OCI-LY3 (cell line): ENCODE data around the gene NUTF2.

ENCODE experiments used
- H2AFZ ChIP-seq: fragments of 200-600, 300-600 bp; shearing (Covaris generic); 2 replicates; pipeline ENCODE4 v1.6.0; 2014; ENCODE audit warnings: antibody characterized with exemption, low read depth, low read length
- H3K27ac ChIP-seq: fragments of 200-600, 300-600 bp; sonication (generic); 2 replicates; pipeline ENCODE4 v1.5.1; 2014; ENCODE audit warnings: mild to moderate bottlenecking, low read length, moderate library complexity, mixed read lengths
- H3K27me3 ChIP-seq: fragments of 200-600, 300-600 bp; sonication (generic); 2 replicates; pipeline ENCODE4 v1.6.1; 2014; ENCODE audit warnings: low read depth, low read length, mixed read lengths
- H3K36me3 ChIP-seq: fragments of 200-600, 300-600 bp; sonication (generic); replicated peaks from 2 replicates; pipeline ENCODE3; 2014; ENCODE audit warnings: low read depth, low read length, mixed read lengths
- H3K4me1 ChIP-seq: fragments of 300-600, 200-600 bp; sonication (generic); 2 replicates; pipeline ENCODE4 v1.6.1; 2014; ENCODE audit warnings: low read length, mixed read lengths
- H3K4me2 ChIP-seq: fragments of 200-600, 300-600 bp; sonication (generic); 2 replicates; pipeline ENCODE4 v1.6.1; 2014; ENCODE audit warnings: low read length, mixed read lengths
- H3K4me3 ChIP-seq: fragments of 300-600, 200-600 bp; sonication (generic); 2 replicates; pipeline ENCODE4 v1.5.1; 2014; ENCODE audit warnings: antibody characterized with exemption, mild to moderate bottlenecking, low read length, moderate library complexity
- H3K79me2 ChIP-seq: fragments of 300-600, 200-600 bp; shearing (Covaris generic); 2 replicates; pipeline ENCODE4 v1.6.1; 2014; ENCODE audit warnings: mild to moderate bottlenecking, low read length, mixed read lengths
- H3K9ac ChIP-seq: fragments of 300-600, 200-600 bp; shearing (Covaris generic); 2 replicates; pipeline ENCODE4 v1.6.0; 2014; ENCODE audit warnings: mild to moderate bottlenecking, low read length, moderate library complexity
- H3K9me3 ChIP-seq: fragments of 200-600, 300-600 bp; shearing (Covaris generic); 2 replicates; pipeline ENCODE4 v1.6.1; 2014; ENCODE audit warnings: low read length, mixed read lengths; ENCODE audit not compliant: insufficient read depth
- H4K20me1 ChIP-seq: fragments of 200-600, 300-600 bp; sonication (generic); 2 replicates; pipeline ENCODE4 v1.6.1; 2016; ENCODE audit warnings: low read length, mixed read lengths; ENCODE audit not compliant: insufficient read depth
- EZH2phosphoT487 ChIP-seq: fragments of 200-600 bp; shearing (Covaris generic); IDR thresholded peaks from 2 replicates; pipeline ENCODE4 v1.6.1; 2018; ENCODE audit warnings: antibody characterized with exemption, mixed run types, low read depth
- TF ChIP-seq, protein P1 (sequence below): fragments of 200-600, 300-600 bp; sonication (generic); IDR thresholded peaks from 2 replicates; pipeline ENCODE4 v1.5.1; 2014; ENCODE audit warnings: antibody characterized with exemption, low read length, low read depth

The NUTF2 gene

DNA sequence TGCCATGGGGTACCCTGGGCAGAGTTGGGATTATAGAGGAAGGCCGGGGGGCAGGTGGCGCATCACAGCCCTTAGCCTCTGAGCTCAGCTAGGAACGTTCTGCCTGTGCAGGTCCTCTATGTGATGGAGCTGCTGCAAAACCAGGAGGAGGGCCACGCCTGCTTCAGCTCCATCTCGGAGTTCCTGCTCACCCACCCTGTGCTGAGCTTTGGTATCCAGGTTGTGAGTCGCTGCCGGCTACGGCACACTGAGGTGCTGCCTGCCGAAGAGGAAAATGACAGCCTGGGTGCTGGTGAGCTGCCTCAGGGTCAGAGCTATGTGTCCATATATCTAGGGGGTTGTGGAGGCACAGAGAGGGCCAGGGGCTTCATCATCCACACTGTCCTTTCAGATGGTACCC is 32.1 kb downstream of the NUTF2 start:
- TF ChIP-seq EZH2phosphoT487 = no peak
- TF ChIP-seq, protein P1, sequence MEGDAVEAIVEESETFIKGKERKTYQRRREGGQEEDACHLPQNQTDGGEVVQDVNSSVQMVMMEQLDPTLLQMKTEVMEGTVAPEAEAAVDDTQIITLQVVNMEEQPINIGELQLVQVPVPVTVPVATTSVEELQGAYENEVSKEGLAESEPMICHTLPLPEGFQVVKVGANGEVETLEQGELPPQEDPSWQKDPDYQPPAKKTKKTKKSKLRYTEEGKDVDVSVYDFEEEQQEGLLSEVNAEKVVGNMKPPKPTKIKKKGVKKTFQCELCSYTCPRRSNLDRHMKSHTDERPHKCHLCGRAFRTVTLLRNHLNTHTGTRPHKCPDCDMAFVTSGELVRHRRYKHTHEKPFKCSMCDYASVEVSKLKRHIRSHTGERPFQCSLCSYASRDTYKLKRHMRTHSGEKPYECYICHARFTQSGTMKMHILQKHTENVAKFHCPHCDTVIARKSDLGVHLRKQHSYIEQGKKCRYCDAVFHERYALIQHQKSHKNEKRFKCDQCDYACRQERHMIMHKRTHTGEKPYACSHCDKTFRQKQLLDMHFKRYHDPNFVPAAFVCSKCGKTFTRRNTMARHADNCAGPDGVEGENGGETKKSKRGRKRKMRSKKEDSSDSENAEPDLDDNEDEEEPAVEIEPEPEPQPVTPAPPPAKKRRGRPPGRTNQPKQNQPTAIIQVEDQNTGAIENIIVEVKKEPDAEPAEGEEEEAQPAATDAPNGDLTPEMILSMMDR = no peak
- Histone ChIP-seq H3K36me3 (peaks cover 55% of the 10 kb centered on the region), H2AFZ (no peak overlapping the region), H3K9me3 (no peaks in the 10 kb centered on the region), H3K27ac (no peak overlapping the region), H3K4me3 (no peak overlapping the region), H3K79me2 (peaks cover 28% of the 10 kb centered on the region), H3K9ac (no peak overlapping the region), H4K20me1 (peaks cover 13% of the 10 kb centered on the region), H3K27me3 (no peaks in the 10 kb centered on the region), H3K4me1 (peaks cover 7% of the 10 kb centered on the region), H3K4me2 (no peak overlapping the region)

DNA sequence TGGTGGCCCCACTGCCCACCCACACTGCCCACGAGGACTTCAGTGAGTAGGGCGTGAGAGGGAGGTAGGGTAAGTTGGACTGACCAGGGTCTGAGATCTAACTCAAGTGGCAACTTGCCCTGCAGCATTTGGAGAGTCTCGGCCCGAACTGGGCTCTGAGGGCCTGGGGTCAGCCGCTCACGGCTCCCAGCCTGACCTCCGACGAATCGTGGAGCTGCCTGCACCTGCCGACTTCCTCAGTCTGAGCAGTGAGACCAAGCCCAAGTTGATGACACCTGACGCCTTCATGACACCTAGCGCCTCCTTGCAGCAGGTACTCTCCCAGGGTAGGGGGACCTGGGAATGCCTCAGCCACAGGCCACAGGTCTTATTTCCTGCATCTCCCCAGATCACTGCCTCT is 32.7 kb downstream of the NUTF2 start:
- H3K36me3 ChIP-seq = peaks cover 61% of the 10 kb centered on the region
- H4K20me1 ChIP-seq = peaks cover 7% of the 10 kb centered on the region; the same call in 1 of the 2 replicates
- no peak overlapping the region for H3K9ac ChIP-seq
- H3K9me3 ChIP-seq = no peaks in the 10 kb centered on the region
- no peak overlapping the region for H3K27ac ChIP-seq
- no peak for TF ChIP-seq EZH2phosphoT487
- TF ChIP-seq, protein P1 = no peak
- no peak overlapping the region for H3K4me2 ChIP-seq
- no peak overlapping the region for H2AFZ ChIP-seq
- H3K4me3 ChIP-seq = no peak overlapping the region
- no peaks in the 10 kb centered on the region for H3K27me3 ChIP-seq
- H3K4me1 ChIP-seq = peaks cover 1% of the 10 kb centered on the region
- H3K79me2 ChIP-seq = peaks cover 22% of the 10 kb centered on the region

DNA sequence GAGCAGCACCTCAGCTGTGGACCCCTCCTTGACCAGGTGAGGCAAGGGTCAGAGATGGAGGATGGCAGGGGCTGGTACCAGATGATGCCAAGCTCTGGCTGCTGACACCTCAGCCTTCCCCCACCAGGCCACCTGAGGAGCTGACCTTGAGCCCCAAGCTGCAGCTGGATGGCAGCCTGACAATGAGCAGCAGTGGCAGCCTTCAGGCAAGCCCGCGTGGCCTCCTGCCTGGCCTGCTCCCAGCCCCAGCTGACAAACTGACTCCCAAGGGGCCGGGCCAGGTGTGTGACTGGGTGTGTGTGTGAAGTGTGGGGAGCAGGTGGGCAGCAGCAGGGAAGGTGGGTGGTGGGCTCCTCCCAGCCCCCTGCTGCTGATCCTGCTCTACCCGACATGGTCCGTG is 33.2 kb downstream of the NUTF2 start:
- Histone ChIP-seq H3K36me3 (peaks cover 62% of the 10 kb centered on the region), H3K79me2 (peaks cover 17% of the 10 kb centered on the region), H3K27me3 (no peaks in the 10 kb centered on the region), H4K20me1 (0 out of 2 replicates have a peak, but pooled peaks cover 5% of the 10 kb centered on the region), H3K27ac (no peak overlapping the region), H3K9me3 (no peaks in the 10 kb centered on the region), H3K4me1 (no peaks in the 10 kb centered on the region), H2AFZ (no peak overlapping the region), H3K4me3 (no peak overlapping the region), H3K9ac (no peak overlapping the region), H3K4me2 (no peak overlapping the region)
- TF ChIP-seq, protein P1 = no peak
- TF ChIP-seq EZH2phosphoT487 = no peak

DNA sequence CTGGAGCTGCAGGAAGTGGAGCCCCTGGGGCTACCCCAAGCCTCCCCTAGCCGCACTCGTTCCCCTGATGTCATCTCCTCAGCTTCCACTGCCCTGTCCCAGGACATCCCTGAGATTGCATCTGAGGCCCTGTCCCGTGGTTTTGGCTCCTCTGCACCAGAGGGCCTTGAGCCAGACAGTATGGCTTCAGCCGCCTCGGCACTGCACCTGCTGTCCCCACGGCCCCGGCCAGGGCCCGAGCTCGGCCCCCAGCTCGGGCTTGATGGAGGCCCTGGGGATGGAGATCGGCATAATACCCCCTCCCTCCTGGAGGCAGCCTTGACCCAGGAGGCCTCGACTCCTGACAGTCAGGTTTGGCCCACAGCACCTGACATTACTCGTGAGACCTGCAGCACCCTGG is 33.9 kb downstream of the NUTF2 start:
- TF ChIP-seq, protein P1 = no peak
- TF ChIP-seq EZH2phosphoT487 = no peak
- no peaks in the 10 kb centered on the region for H3K27me3 ChIP-seq
- H3K79me2 ChIP-seq = peaks cover 11% of the 10 kb centered on the region
- no peak overlapping the region for H2AFZ ChIP-seq
- no peaks in the 10 kb centered on the region for H3K4me1 ChIP-seq
- H3K9ac ChIP-seq = no peak overlapping the region
- 0 out of 2 replicates have a peak, but pooled peaks cover 3% of the 10 kb centered on the region for H4K20me1 ChIP-seq
- H3K9me3 ChIP-seq = no peaks in the 10 kb centered on the region
- peaks cover 62% of the 10 kb centered on the region for H3K36me3 ChIP-seq
- H3K4me3 ChIP-seq = no peak overlapping the region
- no peak overlapping the region for H3K4me2 ChIP-seq
- no peak overlapping the region for H3K27ac ChIP-seq
